Activated CD4-positive, alpha-beta T cell treated with anti-CD3 and anti-CD28 coated beads, Interleukin-10, Interleukin-2, amounts not matched to agents 100 ng/mL and 50 ng/mL, durations not matched to agents 16 hours and 8 hours (primary cell): ENCODE measurements around the gene SPATA33.
A peak's percentile ranks its signal among the peaks of the same experiment; 100 is the strongest.
"Not testable (repeated sequence)": the region's sequence is repeated elsewhere in the genome, so short reads cannot be mapped to it uniquely, and the experiment has no call there.

Experiments
- DNase-seq: peaks from one replicate; pipeline ENCODE4 v3.0.0-alpha.2; 2020

SPATA33 gene

GRCh38 chr16:89667000-89667399 lies 9.4 kb downstream of the SPATA33 start:
- peak; percentile 40 for DNase-seq

- no peak for DNase-seq
Observed at GRCh38 chr16:89667633-89668032, 10.0 kb downstream of the SPATA33 start.

- no peak for DNase-seq
Observed at GRCh38 chr16:89668790-89669158, 11.1 kb downstream of the SPATA33 start.

- no peak for DNase-seq
Observed at GRCh38 chr16:89669755-89670154, 12.1 kb downstream of the SPATA33 start.

- DNase-seq, result no peak
Observed at GRCh38 chr16:89670496-89671431, 13.1 kb downstream of the SPATA33 start.

- not testable (repeated sequence) for DNase-seq
Observed at GRCh38 chr16:89671565-89671964, 13.9 kb downstream of the SPATA33 start.

GRCh38 chr16:89672177-89672941 lies 14.7 kb downstream of the SPATA33 start:
- no peak for DNase-seq

GRCh38 chr16:89678258-89678657 lies 20.6 kb downstream of the SPATA33 start:
- DNase-seq, result no peak

- no peak for DNase-seq
Observed at GRCh38 chr16:89685916-89686315, 28.3 kb downstream of the SPATA33 start.

GRCh38 chr16:89686520-89687091 lies 29.0 kb downstream of the SPATA33 start, which contains the start of gene CDK10:
TSS of gene CDK10 (plus strand) at chr16:89686689. CDS start at chr16:89686711, 22 bp downstream.
- peak; percentile 95 for DNase-seq

- DNase-seq, result peak; percentile 18
Observed at GRCh38 chr16:89687092-89687940, 29.7 kb downstream of the SPATA33 start.

- no peak for DNase-seq
Observed at GRCh38 chr16:89688395-89688794, 30.8 kb downstream of the SPATA33 start.

- DNase-seq, result no peak
Observed at GRCh38 chr16:89689142-89689541, 31.5 kb downstream of the SPATA33 start.

GRCh38 chr16:89689621-89690020 lies 32.0 kb downstream of the SPATA33 start:
- DNase-seq, result not testable (repeated sequence)

- no peak for DNase-seq
Observed at GRCh38 chr16:89690392-89690901, 32.8 kb downstream of the SPATA33 start.

- DNase-seq, result no peak
Observed at GRCh38 chr16:89691231-89691985, 33.8 kb downstream of the SPATA33 start.

GRCh38 chr16:89691986-89692569 lies 34.4 kb downstream of the SPATA33 start:
- no peak for DNase-seq

GRCh38 chr16:89693289-89693731 lies 35.7 kb downstream of the SPATA33 start:
- no peak for DNase-seq

- no peak for DNase-seq
Observed at GRCh38 chr16:89693931-89694783, 36.5 kb downstream of the SPATA33 start.

GRCh38 chr16:89694784-89695085 lies 37.1 kb downstream of the SPATA33 start:
- not testable (repeated sequence) for DNase-seq
